Measurements from ENCODE around the gene SLAIN2.

GRCh38 chr4:48428926-48429325 lies 87.6 kb downstream of the SLAIN2 start:
- TF ChIP-seq CTCF (IDR thresholded peaks at IDR 0.05): no peak
- no peak for TF ChIP-seq POLR2A (IDR thresholded peaks at IDR 0.05)
